ENCODE results near the gene VDAC1.

The VDAC1 gene

GRCh38 chr5:134027288-134027615 lies 22.5 kb upstream of the VDAC1 start:
- H3K4me3 ChIP-seq (ENCODE audit: low read depth, low read length), result no peak overlapping the region
- H3K27me3 ChIP-seq (ENCODE audit: insufficient read depth, low read depth, severe bottlenecking), result no peaks in the 10 kb centered on the region
- no peak overlapping the region for H3K27ac ChIP-seq
- no peak for TF ChIP-seq CTCF (IDR thresholded peaks at IDR 0.05; ENCODE audit: low read depth, low read length)
- no peaks in the 10 kb centered on the region for H3K9me3 ChIP-seq (ENCODE audit: severe bottlenecking)
- no peaks in the 10 kb centered on the region for H3K36me3 ChIP-seq
- DNase-seq, result no peak

- no peaks in the 10 kb centered on the region for H3K27me3 ChIP-seq (ENCODE audit: insufficient read depth, low read depth, severe bottlenecking)
- TF ChIP-seq CTCF (IDR thresholded peaks at IDR 0.05; ENCODE audit: low read depth, low read length), result peak; percentile 91
- no peak overlapping the region for H3K27ac ChIP-seq
- no peaks in the 10 kb centered on the region for H3K36me3 ChIP-seq
- H3K9me3 ChIP-seq (ENCODE audit: severe bottlenecking), result no peaks in the 10 kb centered on the region
- no peak overlapping the region for H3K4me3 ChIP-seq (ENCODE audit: low read depth, low read length)
- DNase-seq, result peak; percentile 80
Measured at GRCh38 chr5:134026521-134027287, 21.9 kb upstream of the VDAC1 start.

GRCh38 chr5:134025786-134026185 lies 21.0 kb upstream of the VDAC1 start:
- H3K27me3 ChIP-seq (ENCODE audit: insufficient read depth, low read depth, severe bottlenecking), result no peaks in the 10 kb centered on the region
- H3K4me3 ChIP-seq (ENCODE audit: low read depth, low read length), result no peak overlapping the region
- no peak for TF ChIP-seq CTCF (IDR thresholded peaks at IDR 0.05; ENCODE audit: low read depth, low read length)
- no peak for DNase-seq
- H3K36me3 ChIP-seq, result no peaks in the 10 kb centered on the region
- no peaks in the 10 kb centered on the region for H3K9me3 ChIP-seq (ENCODE audit: severe bottlenecking)
- H3K27ac ChIP-seq, result no peak overlapping the region

- H3K27ac ChIP-seq, result no peak overlapping the region
- TF ChIP-seq CTCF (IDR thresholded peaks at IDR 0.05; ENCODE audit: low read depth, low read length), result no peak
- DNase-seq, result no peak
- H3K27me3 ChIP-seq (ENCODE audit: insufficient read depth, low read depth, severe bottlenecking), result no peaks in the 10 kb centered on the region
- no peak overlapping the region for H3K4me3 ChIP-seq (ENCODE audit: low read depth, low read length)
- no peaks in the 10 kb centered on the region for H3K36me3 ChIP-seq
- no peaks in the 10 kb centered on the region for H3K9me3 ChIP-seq (ENCODE audit: severe bottlenecking)
Measured at GRCh38 chr5:134024811-134025210, 20.0 kb upstream of the VDAC1 start.

GRCh38 chr5:134022333-134022732 lies 17.6 kb upstream of the VDAC1 start:
- Histone ChIP-seq H3K4me3 (ENCODE audit: low read depth, low read length) (no peak overlapping the region), H3K9me3 (ENCODE audit: severe bottlenecking) (no peaks in the 10 kb centered on the region), H3K36me3 (no peaks in the 10 kb centered on the region), H3K27me3 (ENCODE audit: insufficient read depth, low read depth, severe bottlenecking) (no peaks in the 10 kb centered on the region), H3K27ac (no peak overlapping the region)
- DNase-seq, result no peak
- no peak for TF ChIP-seq CTCF (IDR thresholded peaks at IDR 0.05; ENCODE audit: low read depth, low read length)

- DNase-seq, result no peak
- no peak for TF ChIP-seq CTCF (IDR thresholded peaks at IDR 0.05; ENCODE audit: low read depth, low read length)
- Histone ChIP-seq H3K9me3 (ENCODE audit: severe bottlenecking) (no peaks in the 10 kb centered on the region), H3K4me3 (ENCODE audit: low read depth, low read length) (no peak overlapping the region), H3K27ac (no peak overlapping the region), H3K27me3 (ENCODE audit: insufficient read depth, low read depth, severe bottlenecking) (no peaks in the 10 kb centered on the region), H3K36me3 (no peaks in the 10 kb centered on the region)
Measured at GRCh38 chr5:134020188-134020587, 15.4 kb upstream of the VDAC1 start.

Measured in WERI-Rb-1 (cell line).